Mesendoderm (in vitro differentiated cells): ENCODE measurements around the gene SEMA3C.

ENCODE experiments used
- DNase-seq: peaks from one replicate; pipeline ENCODE4 v3.0.0; 2013
- H2AK5ac ChIP-seq: 2 replicates; pipeline ENCODE4 v1.6.1; 2013; ENCODE audit warnings: low read length, inconsistent platforms
- H2BK120ac ChIP-seq: 2 replicates; pipeline ENCODE4 v1.6.1; 2013; ENCODE audit warnings: low read depth, mild to moderate bottlenecking, low read length, moderate library complexity, mixed read lengths
- H2BK15ac ChIP-seq: replicated peaks from 2 replicates; pipeline ENCODE4 v1.6.1; 2013; ENCODE audit warnings: low read depth, mild to moderate bottlenecking, moderate library complexity
- H2BK5ac ChIP-seq: 2 replicates; pipeline ENCODE4 v1.6.1; 2013; ENCODE audit warnings: low read length, inconsistent platforms
- H3K18ac ChIP-seq: 2 replicates; pipeline ENCODE4 v1.6.1; 2013; ENCODE audit warnings: mild to moderate bottlenecking, low read length, mixed read lengths
- H3K23ac ChIP-seq: one replicate; pipeline ENCODE4 v1.6.1; 2013; ENCODE audit warnings: low read length
- H3K27ac ChIP-seq: 2 replicates; pipeline ENCODE4 v1.5.1; 2013; ENCODE audit warnings: low read depth, mild to moderate bottlenecking, inconsistent platforms, low read length, moderate library complexity
- H3K27me3 ChIP-seq: 2 replicates; pipeline ENCODE4 v1.6.1; 2013; ENCODE audit warnings: low read length, control low read depth, mild to moderate bottlenecking, inconsistent platforms; ENCODE audit not compliant: insufficient read depth, poor library complexity
- H3K36me3 ChIP-seq: 2 replicates; pipeline ENCODE4 v1.6.1; 2013; ENCODE audit warnings: low read length, inconsistent platforms; ENCODE audit not compliant: control insufficient read depth, insufficient read depth
- H3K4ac ChIP-seq: one replicate; pipeline ENCODE4 v1.6.1; 2013; ENCODE audit warnings: low read depth, mild to moderate bottlenecking, low read length, moderate library complexity
- H3K4me1 ChIP-seq: 2 replicates; pipeline ENCODE4 v1.6.1; 2013; ENCODE audit warnings: low read depth, low read length, inconsistent platforms; ENCODE audit not compliant: control insufficient read depth
- H3K4me2 ChIP-seq: 2 replicates; pipeline ENCODE4 v1.6.1; 2013; ENCODE audit warnings: low read length
- H3K4me3 ChIP-seq: 2 replicates; pipeline ENCODE4 v1.5.1; 2013; ENCODE audit warnings: mild to moderate bottlenecking, low read length
- H3K56ac ChIP-seq: one replicate; pipeline ENCODE4 v1.6.1; 2013; ENCODE audit warnings: low read length
- H3K79me1 ChIP-seq: 2 replicates; pipeline ENCODE4 v1.6.1; 2013; ENCODE audit warnings: low read length, inconsistent platforms
- H3K79me2 ChIP-seq: 2 replicates; pipeline ENCODE4 v1.6.1; 2013; ENCODE audit warnings: mild to moderate bottlenecking, low read length; ENCODE audit not compliant: control insufficient read depth, insufficient read depth
- H3K9ac ChIP-seq: 2 replicates; pipeline ENCODE4 v1.6.1; 2013; ENCODE audit warnings: low read length, inconsistent platforms
- H4K5ac ChIP-seq: one replicate; pipeline ENCODE4 v1.6.1; 2013; ENCODE audit warnings: low read length
- H4K8ac ChIP-seq: one replicate; pipeline ENCODE4 v1.6.1; 2013; ENCODE audit warnings: low read depth, mild to moderate bottlenecking, control low read depth, low read length, moderate library complexity
- WGBS: extraction: QIAGEN DNeasy Blood & Tissue Kit; methylation state at CpG from one replicate; pipeline ENCODE4 v1.1.7; 2013; ENCODE audit warnings: low lambda C conversion rate, missing lambda C conversion rate; ENCODE audit not compliant: insufficient coverage; ENCODE audit errors: extremely low coverage; 5-methylcytosine and 5-hydroxymethylcytosine counted together

The SEMA3C gene

GRCh38 chr7:80783186-80783677 lies 135.6 kb downstream of the SEMA3C start:
- no peaks in the 10 kb centered on the region for H3K79me2 ChIP-seq
- H2AK5ac ChIP-seq, result no peak overlapping the region
- no peak overlapping the region for H2BK5ac ChIP-seq
- no CpG with 5 or more reads among the region's 6 CpGs for WGBS
- no peaks in the 10 kb centered on the region for H3K79me1 ChIP-seq
- no peak overlapping the region for H3K56ac ChIP-seq
- H3K27me3 ChIP-seq, result no peaks in the 10 kb centered on the region
- no peak overlapping the region for H3K4ac ChIP-seq
- no peak for DNase-seq
- no peak overlapping the region for H3K4me2 ChIP-seq
- no peak overlapping the region for H3K9ac ChIP-seq
- no peak overlapping the region for H4K5ac ChIP-seq
- H3K23ac ChIP-seq, result no peak overlapping the region
- H3K27ac ChIP-seq, result no peak overlapping the region
- H3K4me1 ChIP-seq, result no peaks in the 10 kb centered on the region
- H3K18ac ChIP-seq, result no peak overlapping the region
- no peak overlapping the region for H4K8ac ChIP-seq
- no peak overlapping the region for H3K4me3 ChIP-seq
- no peak overlapping the region for H2BK120ac ChIP-seq
- H2BK15ac ChIP-seq, result no peak overlapping the region
- H3K36me3 ChIP-seq, result no peaks in the 10 kb centered on the region

GRCh38 chr7:80781561-80781979 lies 137.3 kb downstream of the SEMA3C start:
- peak; percentile 80 for DNase-seq
- no peak overlapping the region for H2BK15ac ChIP-seq
- H4K5ac ChIP-seq, result no peak overlapping the region
- no peaks in the 10 kb centered on the region for H3K79me1 ChIP-seq
- H2BK5ac ChIP-seq, result no peak overlapping the region
- H3K4me2 ChIP-seq, result no peak overlapping the region
- H2AK5ac ChIP-seq, result no peak overlapping the region
- no peak overlapping the region for H3K56ac ChIP-seq
- no peaks in the 10 kb centered on the region for H3K4me1 ChIP-seq
- no peaks in the 10 kb centered on the region for H3K27me3 ChIP-seq
- no peak overlapping the region for H3K9ac ChIP-seq
- no peak overlapping the region for H4K8ac ChIP-seq
- no peak overlapping the region for H2BK120ac ChIP-seq
- no peak overlapping the region for H3K23ac ChIP-seq
- H3K79me2 ChIP-seq, result no peaks in the 10 kb centered on the region
- no peaks in the 10 kb centered on the region for H3K36me3 ChIP-seq
- H3K18ac ChIP-seq, result no peak overlapping the region
- no peak overlapping the region for H3K4ac ChIP-seq
- no peak overlapping the region for H3K27ac ChIP-seq
- no peak overlapping the region for H3K4me3 ChIP-seq

GRCh38 chr7:80781146-80781545 lies 137.7 kb downstream of the SEMA3C start:
- no peak overlapping the region for H3K27ac ChIP-seq
- 100% methylated on average over 1 of the region's 2 CpGs for WGBS

GRCh38 chr7:80779456-80779855 lies 139.4 kb downstream of the SEMA3C start:
- no peaks in the 10 kb centered on the region for H3K4me1 ChIP-seq
- H4K5ac ChIP-seq, result no peak overlapping the region
- WGBS, result no CpG with 5 or more reads among the region's 2 CpGs
- no peak for DNase-seq
- no peak overlapping the region for H3K4ac ChIP-seq
- H3K9ac ChIP-seq, result no peak overlapping the region
- no peaks in the 10 kb centered on the region for H3K79me2 ChIP-seq
- H3K18ac ChIP-seq, result no peak overlapping the region
- no peak overlapping the region for H2AK5ac ChIP-seq
- H3K27ac ChIP-seq, result no peak overlapping the region
- no peak overlapping the region for H2BK15ac ChIP-seq
- H3K4me2 ChIP-seq, result no peak overlapping the region
- H3K56ac ChIP-seq, result no peak overlapping the region
- H2BK120ac ChIP-seq, result no peak overlapping the region
- no peak overlapping the region for H3K4me3 ChIP-seq
- no peak overlapping the region for H2BK5ac ChIP-seq
- no peak overlapping the region for H4K8ac ChIP-seq
- no peaks in the 10 kb centered on the region for H3K79me1 ChIP-seq
- H3K27me3 ChIP-seq, result no peaks in the 10 kb centered on the region
- no peaks in the 10 kb centered on the region for H3K36me3 ChIP-seq
- no peak overlapping the region for H3K23ac ChIP-seq

More at GRCh38 chr7:80781146-80781545, 137.7 kb downstream of the SEMA3C start:
- Histone ChIP-seq H3K36me3 (no peaks in the 10 kb centered on the region), H3K56ac (no peak overlapping the region), H4K5ac (no peak overlapping the region), H3K4ac (no peak overlapping the region), H3K4me1 (no peaks in the 10 kb centered on the region), H4K8ac (no peak overlapping the region), H3K4me2 (no peak overlapping the region), H2BK120ac (no peak overlapping the region), H3K23ac (no peak overlapping the region), H3K9ac (no peak overlapping the region), H3K27me3 (no peaks in the 10 kb centered on the region), H3K18ac (no peak overlapping the region), H2BK5ac (no peak overlapping the region), H3K79me2 (no peaks in the 10 kb centered on the region), H2AK5ac (no peak overlapping the region), H3K4me3 (no peak overlapping the region), H3K79me1 (no peaks in the 10 kb centered on the region), H2BK15ac (no peak overlapping the region)
- no peak for DNase-seq

GRCh38 chr7:80775897-80776296 lies 143.0 kb downstream of the SEMA3C start:
- no peak overlapping the region for H2BK5ac ChIP-seq
- H3K9ac ChIP-seq, result no peak overlapping the region
- H3K4me2 ChIP-seq, result no peak overlapping the region
- H4K5ac ChIP-seq, result no peak overlapping the region
- no peak for DNase-seq
- H3K4ac ChIP-seq, result no peak overlapping the region
- no CpG with 5 or more reads among the region's 3 CpGs for WGBS
- H3K23ac ChIP-seq, result no peak overlapping the region
- no peak overlapping the region for H3K27ac ChIP-seq
- no peaks in the 10 kb centered on the region for H3K79me2 ChIP-seq
- no peak overlapping the region for H3K18ac ChIP-seq
- no peaks in the 10 kb centered on the region for H3K36me3 ChIP-seq
- H3K56ac ChIP-seq, result no peak overlapping the region
- no peaks in the 10 kb centered on the region for H3K27me3 ChIP-seq
- no peaks in the 10 kb centered on the region for H3K4me1 ChIP-seq
- H2AK5ac ChIP-seq, result no peak overlapping the region
- no peak overlapping the region for H2BK15ac ChIP-seq
- H2BK120ac ChIP-seq, result no peak overlapping the region
- no peak overlapping the region for H4K8ac ChIP-seq
- no peaks in the 10 kb centered on the region for H3K79me1 ChIP-seq
- no peak overlapping the region for H3K4me3 ChIP-seq

- H2AK5ac ChIP-seq, result no peak overlapping the region
- H3K27ac ChIP-seq, result no peak overlapping the region
- H3K4me2 ChIP-seq, result no peak overlapping the region
- H3K79me1 ChIP-seq, result no peaks in the 10 kb centered on the region
- H4K8ac ChIP-seq, result no peak overlapping the region
- H3K79me2 ChIP-seq, result no peaks in the 10 kb centered on the region
- H4K5ac ChIP-seq, result no peak overlapping the region
- no peak overlapping the region for H3K9ac ChIP-seq
- H3K23ac ChIP-seq, result no peak overlapping the region
- H3K36me3 ChIP-seq, result no peaks in the 10 kb centered on the region
- DNase-seq, result no peak
- H3K18ac ChIP-seq, result no peak overlapping the region
- H2BK5ac ChIP-seq, result no peak overlapping the region
- H3K4me1 ChIP-seq, result no peaks in the 10 kb centered on the region
- no peak overlapping the region for H3K4me3 ChIP-seq
- no peaks in the 10 kb centered on the region for H3K27me3 ChIP-seq
- H2BK120ac ChIP-seq, result no peak overlapping the region
- H2BK15ac ChIP-seq, result no peak overlapping the region
- no peak overlapping the region for H3K4ac ChIP-seq
- no peak overlapping the region for H3K56ac ChIP-seq
Measured at GRCh38 chr7:80775482-80775881, 143.4 kb downstream of the SEMA3C start.
